HCT116 (cell line): Measurements from ENCODE around the gene GPC5. TPM values are rescaled to one million over a fixed set of nuclear protein-coding genes. Genes with fewer than 3 reads are reported as not detected.
"Not testable (repeated sequence)": the region's sequence is repeated elsewhere in the genome, so short reads cannot be mapped to it uniquely, and the experiment has no call there.

Experiments
- ATAC-seq: fragments of 200-7000 bp; cut with Tn5 transposase; 2 replicates; pipeline ENCODE4 v1.9.1; 2020; ENCODE audit warnings: mild to moderate bottlenecking, moderate library complexity
- BruUV-seq: library from RNA; stranded (reverse); fragments of 400-500 nt; replicated peaks from 2 replicates; lab custom pipeline; 2021; lab: Mats Ljungman, UMichigan
- CTCF ChIA-PET: fragments of 300-600 bp; sonication (Branson Sonifier 250); formaldehyde crosslinking; loops from one replicate; lab custom pipeline; 2021; ENCODE audit warnings: antibody characterized with exemption; lab: Charles Lee
- POLR2A ChIA-PET: fragments of 300-600, 350-600 bp; sonication (Branson Sonifier 250); formaldehyde crosslinking; loops from one replicate; lab custom pipeline; 2021; ENCODE audit warnings: antibody characterized with exemption; lab: Charles Lee
- RAD21 ChIA-PET, 2 experiments: fragments of 300-600 bp; sonication (Branson Sonifier 250); formaldehyde crosslinking; loops; one replicate each; lab custom pipeline; 2023; ENCODE audit warnings: low total read pairs in 2 of 2; ENCODE audit not compliant: uncharacterized antibody in 2 of 2, unreplicated experiment in 2 of 2, low non-redundant PET in 1 of 2; lab: Charles Lee
- DNase-seq: peaks from one replicate; pipeline ENCODE4 v3.0.0-alpha.2; 2010; ENCODE audit warnings: low read depth, low spot score
- H2AFZ ChIP-seq: fragments of 200-600 bp; shearing (Covaris generic), sonication (generic); 2 replicates; pipeline ENCODE4 v1.6.1; 2017; ENCODE audit warnings: low read depth, mixed run types, mixed read lengths, antibody characterized with exemption, low read length; ENCODE audit not compliant: poor library complexity, severe bottlenecking
- H3K27ac ChIP-seq: 2 replicates; pipeline ENCODE4 v1.5.1; 2012; ENCODE audit warnings: low read depth, low read length
- H3K27me3 ChIP-seq: fragments of 200-600 bp; sonication (generic); 2 replicates; pipeline ENCODE4 v1.6.1; 2016; ENCODE audit warnings: mixed run types, low read length, mixed read lengths; ENCODE audit not compliant: insufficient read depth
- H3K36me3 ChIP-seq, 2 experiments: fragments of 200-500 bp in 1 of 2; fragments of 200-600 bp in 1 of 2; sonication (Bioruptor generic) in 1 of 2; sonication (generic) in 1 of 2; 2 replicates each; pipeline versions ENCODE4 v1.5.1 to v1.6.1; 2014 to 2016; ENCODE audit warnings: low read length in 2 of 2, inconsistent platforms in 1 of 2, mixed read lengths in 1 of 2, mixed run types in 1 of 2; ENCODE audit not compliant: insufficient read depth in 2 of 2, control insufficient read depth in 1 of 2
- H3K4me1 ChIP-seq, 2 experiments: fragments of 200-600 bp in 1 of 2; sonication (generic) in 1 of 2; 2 replicates each; pipeline versions ENCODE4 v1.5.1 to v1.6.1; 2012 to 2017; ENCODE audit warnings: low read length in 2 of 2, inconsistent platforms in 1 of 2, mild to moderate bottlenecking in 1 of 2, mixed read lengths in 1 of 2, mixed run types in 1 of 2, moderate library complexity in 1 of 2; ENCODE audit not compliant: insufficient read depth in 2 of 2, control insufficient read depth in 1 of 2
- H3K4me2 ChIP-seq: fragments of 200-600 bp; sonication (generic); 2 replicates; pipeline ENCODE4 v1.6.1; 2017; ENCODE audit warnings: mixed run types, low read length, mixed read lengths
- H3K4me3 ChIP-seq, 2 experiments: fragments of 200-600 bp in 1 of 2; sonication (generic) in 1 of 2; replicated peaks in 1 of 2; 2 replicates each; pipeline ENCODE4 v1.5.1; 2011 to 2016; ENCODE audit warnings: low read length in 2 of 2, control low read depth in 1 of 2, low read depth in 1 of 2, mild to moderate bottlenecking in 1 of 2, mixed read lengths in 1 of 2, mixed run types in 1 of 2
- H3K79me2 ChIP-seq: fragments of 200-600 bp; sonication (generic); 2 replicates; pipeline ENCODE4 v1.6.1; 2017; ENCODE audit warnings: mild to moderate bottlenecking, mixed run types, low read length, moderate library complexity, mixed read lengths; ENCODE audit not compliant: insufficient read depth
- H3K9ac ChIP-seq: fragments of 200-600 bp; sonication (generic); 2 replicates; pipeline ENCODE4 v1.6.1; 2016; ENCODE audit warnings: low read length, mixed read lengths
- H3K9me2 ChIP-seq: fragments of 200-600 bp; sonication (generic), shearing (Covaris generic); 2 replicates; pipeline ENCODE4 v1.6.1; 2017; ENCODE audit warnings: mixed run types, mild to moderate bottlenecking, moderate library complexity; ENCODE audit not compliant: insufficient read depth
- H3K9me3 ChIP-seq, 2 experiments: fragments of 200-500 bp in 1 of 2; fragments of 200-600 bp in 1 of 2; sonication (Bioruptor generic) in 1 of 2; sonication (generic) in 1 of 2; 2 replicates each; pipeline ENCODE4 v1.6.1; 2014 to 2017; ENCODE audit warnings: low read length in 2 of 2, mixed read lengths in 2 of 2, inconsistent platforms in 1 of 2, low read depth in 1 of 2, mild to moderate bottlenecking in 1 of 2, mixed run types in 1 of 2, moderate library complexity in 1 of 2; ENCODE audit not compliant: control insufficient read depth in 1 of 2, insufficient read depth in 1 of 2
- H4K20me1 ChIP-seq: fragments of 200-600 bp; sonication (generic), shearing (Covaris generic); 2 replicates; pipeline ENCODE4 v1.6.1; 2017; ENCODE audit warnings: mixed run types, mild to moderate bottlenecking, moderate library complexity; ENCODE audit not compliant: insufficient read depth
- ATF3 ChIP-seq: IDR thresholded peaks from 2 replicates; pipeline ENCODE4 v1.6.1; 2012
- CBX3 ChIP-seq: IDR thresholded peaks from 2 replicates; pipeline ENCODE4 v1.6.1; 2012; ENCODE audit warnings: low read depth
- CEBPB ChIP-seq: IDR thresholded peaks from 2 replicates; pipeline ENCODE4 v1.6.1; 2012; ENCODE audit warnings: low read depth
- ELF1 ChIP-seq: IDR thresholded peaks from 2 replicates; pipeline ENCODE4 v1.6.1; 2012; ENCODE audit warnings: low read depth, borderline replicate concordance
- EZH2 ChIP-seq: fragments of 200-600 bp; sonication (generic); IDR thresholded peaks from 2 replicates; pipeline ENCODE4 v1.6.1; 2017; ENCODE audit warnings: antibody characterized with exemption, mixed run types
- FOSL1 ChIP-seq: IDR thresholded peaks from 2 replicates; pipeline ENCODE4 v1.6.1; 2012; ENCODE audit warnings: low read depth
- JUND ChIP-seq: IDR thresholded peaks from 2 replicates; pipeline ENCODE4 v1.6.1; 2012
- RAD21 ChIP-seq: IDR thresholded peaks from 2 replicates; pipeline ENCODE4 v1.6.1; 2012; ENCODE audit warnings: low read depth, mild to moderate bottlenecking
- REST ChIP-seq: IDR thresholded peaks from 2 replicates; pipeline ENCODE4 v1.6.1; 2012; ENCODE audit warnings: low read depth
- SP1 ChIP-seq: IDR thresholded peaks from 2 replicates; pipeline ENCODE4 v1.6.1; 2012; ENCODE audit warnings: low read depth
- ZBTB33 ChIP-seq: IDR thresholded peaks from 2 replicates; pipeline ENCODE4 v1.6.1; 2011; ENCODE audit warnings: mild to moderate bottlenecking, low read length, moderate library complexity; ENCODE audit not compliant: insufficient replicate concordance; ENCODE audit errors: extremely low read depth
- ZFX ChIP-seq: fragments of 450-650 bp; IDR thresholded peaks from 2 replicates; pipeline ENCODE4 v1.6.1; 2017
- ZNF274 ChIP-seq: fragments of 200-500 bp; sonication (Bioruptor generic); IDR thresholded peaks from 2 replicates; pipeline ENCODE4 v1.6.1; 2014; ENCODE audit warnings: mild to moderate bottlenecking, low read depth, low read length, inconsistent platforms
- intact Hi-C: fragments of 100-400 bp; cut with micrococcal nuclease; formaldehyde crosslinking; loops from 2 replicates; pipeline ENCODE4 v1.10.0; 2022
- total RNA-seq: library from RNA; stranded (reverse); gene quantifications from one replicate; pipeline ENCODE4 v1.2.1, GENCODE V29; 2021; ENCODE audit not compliant: unreplicated experiment

The GPC5 gene
- total RNA-seq, 1 experiment from 2014 or later = not detected

GRCh38 chr13:92694047-92694446 lies 1295.6 kb downstream of the GPC5 start:
- RAD21 ChIA-PET = no interaction called here
- H3K4me1 ChIP-seq = no peaks in the 10 kb centered on the region
- no peaks in the 10 kb centered on the region for H3K9me2 ChIP-seq
- no TSS peak for BruUV-seq
- no peaks in the 10 kb centered on the region for H4K20me1 ChIP-seq
- CTCF ChIA-PET = no interaction called here
- H3K27me3 ChIP-seq = no peaks in the 10 kb centered on the region
- H3K79me2 ChIP-seq = no peaks in the 10 kb centered on the region
- no peak overlapping the region for H3K27ac ChIP-seq
- H3K36me3 ChIP-seq = no peaks in the 10 kb centered on the region
- ATAC-seq (no peak), DNase-seq (no peak)
- H3K4me3 ChIP-seq = no peak overlapping the region
- H2AFZ ChIP-seq = no peak overlapping the region
- H3K4me2 ChIP-seq = no peak overlapping the region
- TF ChIP-seq SP1 (no peak), ZBTB33 (no peak), ATF3 (no peak), FOSL1 (no peak), CBX3 (no peak), JUND (no peak), REST (no peak), RAD21 (no peak), CEBPB (no peak), EZH2 (no peak), ZNF274 (no peak), ELF1 (no peak), ZFX (no peak)
- H3K9me3 ChIP-seq = peaks cover 0 to 8% of the 10 kb centered on the region in 2 experiments; a peak in 2 of 4 replicates
- intact Hi-C loops = no loop called here
- H3K9ac ChIP-seq = no peak overlapping the region
- POLR2A ChIA-PET = no interaction called here

GRCh38 chr13:92695827-92696226 lies 1297.4 kb downstream of the GPC5 start:
- H3K9ac ChIP-seq, H3K4me1 ChIP-seq, RAD21 ChIA-PET, H3K27me3 ChIP-seq, H3K27ac ChIP-seq, H3K4me2 ChIP-seq, H2AFZ ChIP-seq, H3K79me2 ChIP-seq, H3K9me3 ChIP-seq, H3K9me2 ChIP-seq, CTCF ChIA-PET, intact Hi-C loops, H4K20me1 ChIP-seq, H3K4me3 ChIP-seq, H3K36me3 ChIP-seq, POLR2A ChIA-PET, DNase-seq, BruUV-seq, ATAC-seq: not testable (repeated sequence)
